Kidney tubule cell (primary cell): Measurements from ENCODE around the gene ACKR2.

Experiments used
- DNase-seq: peaks from one replicate; pipeline ENCODE4 v3.0.0-alpha.2; 2018; ENCODE audit warnings: low spot score

Gene ACKR2

GRCh38 chr3:42801784-42802183, 7.5 kb upstream of the ACKR2 start:
- DNase-seq = no peak

DNA sequence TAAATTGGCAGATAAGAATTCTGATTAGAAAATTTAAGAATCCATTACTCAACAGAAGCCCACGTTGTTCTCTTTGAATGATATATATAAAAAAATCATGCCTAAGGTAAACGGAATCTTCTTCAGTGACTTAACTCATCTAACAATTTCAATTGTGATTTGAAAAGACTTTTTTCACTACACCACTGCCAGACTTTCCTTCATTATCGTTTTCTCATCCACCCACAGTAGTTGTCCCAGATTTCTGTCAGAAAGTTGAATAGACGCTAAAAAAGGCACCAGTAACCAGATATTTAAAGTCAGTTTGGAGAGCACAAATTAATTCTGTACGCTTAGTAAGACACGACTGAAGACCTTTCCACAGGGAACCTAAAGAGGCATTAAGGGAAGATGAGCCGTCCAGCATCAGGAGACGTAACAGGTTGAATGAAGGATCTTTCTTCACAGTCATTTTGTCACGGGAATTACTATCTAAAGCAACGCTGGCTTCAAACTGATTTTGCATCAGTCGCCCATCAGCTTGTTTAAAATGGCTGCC, 6.3 kb upstream of the ACKR2 start:
- DNase-seq = no peak

DNA sequence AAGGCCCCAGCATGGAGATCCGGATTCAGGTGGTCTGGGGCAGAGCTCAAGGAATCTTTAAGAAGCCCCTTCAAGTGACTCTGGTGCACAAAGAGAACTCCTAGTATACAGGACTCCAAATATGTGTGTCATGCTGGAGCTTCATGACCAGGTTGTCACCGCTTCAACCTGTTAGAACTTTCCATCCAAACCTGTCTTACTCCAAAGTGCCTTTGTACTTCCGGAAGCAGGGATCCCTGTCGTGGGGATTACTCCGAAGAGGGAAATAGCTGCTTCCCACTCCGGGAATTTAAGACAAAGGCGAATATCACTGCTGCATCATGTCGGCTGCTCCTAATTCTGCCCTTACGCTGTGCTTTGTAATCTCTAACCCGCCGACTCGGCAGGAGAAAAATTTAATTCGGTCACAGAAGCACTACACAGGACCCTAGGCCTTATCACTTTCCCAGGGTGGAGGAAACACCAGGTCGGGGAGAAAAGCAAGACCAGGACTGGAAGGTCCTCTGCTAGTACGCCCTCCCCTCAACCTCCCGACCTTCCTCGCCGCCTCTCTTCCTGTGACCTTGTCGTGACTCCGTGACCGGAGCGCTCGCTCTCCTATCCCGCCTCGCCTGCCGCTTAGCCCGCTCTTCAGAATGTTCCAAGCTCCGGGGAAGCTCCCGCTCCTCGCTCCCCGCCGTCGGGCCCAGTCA, 5.7 kb upstream of the ACKR2 start:
- DNase-seq = peak; percentile 53

DNA sequence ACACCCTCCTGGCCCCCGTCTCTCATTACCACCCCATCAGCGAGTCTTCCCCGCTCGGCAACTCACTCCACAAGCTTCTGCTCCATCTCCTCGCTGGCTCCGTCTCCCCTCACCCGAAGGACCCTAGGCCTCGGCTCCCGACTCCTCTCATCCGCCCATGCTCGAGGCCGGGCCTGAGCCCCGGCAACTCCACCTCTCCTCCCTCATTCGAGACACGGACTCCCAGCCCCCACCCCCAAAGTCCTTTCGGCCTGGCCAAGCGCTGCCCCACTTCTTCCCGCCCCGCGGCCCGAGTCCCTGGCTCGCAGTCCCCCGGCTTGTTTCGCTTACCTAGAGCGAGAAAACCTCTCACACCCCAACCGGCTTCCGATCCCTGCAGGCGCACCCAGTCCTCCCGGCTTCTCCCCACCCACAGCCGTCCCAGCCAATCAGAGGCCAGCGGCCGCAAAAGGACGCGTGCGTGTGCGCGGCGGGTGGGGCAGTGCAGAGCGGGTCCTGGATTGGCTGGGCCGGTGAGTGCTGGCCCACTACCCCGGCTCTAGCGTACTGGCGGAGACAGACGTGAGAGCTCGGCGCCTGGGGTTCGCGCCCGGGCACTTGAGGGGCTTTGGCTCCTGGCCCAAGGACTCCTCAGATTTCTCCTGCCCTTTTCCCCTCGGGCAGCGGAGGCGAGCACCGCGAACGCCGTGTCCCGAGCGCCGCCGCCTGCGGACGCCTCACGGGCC, 5.0 kb upstream of the ACKR2 start, which contains the start of gene HIGD1A:
TSS of gene HIGD1A (minus strand) at position 385 of the 725 bp plus-strand sequence. CDS start 10,237 bp downstream, outside the sequence.
- DNase-seq = peak; percentile 97

DNA sequence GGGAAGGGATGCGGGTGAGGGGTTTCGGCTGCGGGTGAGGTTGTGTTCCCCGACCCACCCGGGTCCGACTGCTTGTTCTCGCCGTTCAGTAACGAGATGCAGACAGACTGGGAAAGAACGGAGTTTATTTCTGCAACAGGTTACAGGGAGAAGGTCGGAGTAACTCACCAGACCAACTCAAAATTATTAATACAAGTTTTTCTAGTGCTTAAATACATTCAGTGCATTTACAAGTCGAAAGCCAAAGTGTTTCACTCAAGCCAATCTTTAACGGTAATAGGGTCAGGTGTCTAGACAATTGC, 4.5 kb upstream of the ACKR2 start:
- DNase-seq = peak; percentile 26

DNA sequence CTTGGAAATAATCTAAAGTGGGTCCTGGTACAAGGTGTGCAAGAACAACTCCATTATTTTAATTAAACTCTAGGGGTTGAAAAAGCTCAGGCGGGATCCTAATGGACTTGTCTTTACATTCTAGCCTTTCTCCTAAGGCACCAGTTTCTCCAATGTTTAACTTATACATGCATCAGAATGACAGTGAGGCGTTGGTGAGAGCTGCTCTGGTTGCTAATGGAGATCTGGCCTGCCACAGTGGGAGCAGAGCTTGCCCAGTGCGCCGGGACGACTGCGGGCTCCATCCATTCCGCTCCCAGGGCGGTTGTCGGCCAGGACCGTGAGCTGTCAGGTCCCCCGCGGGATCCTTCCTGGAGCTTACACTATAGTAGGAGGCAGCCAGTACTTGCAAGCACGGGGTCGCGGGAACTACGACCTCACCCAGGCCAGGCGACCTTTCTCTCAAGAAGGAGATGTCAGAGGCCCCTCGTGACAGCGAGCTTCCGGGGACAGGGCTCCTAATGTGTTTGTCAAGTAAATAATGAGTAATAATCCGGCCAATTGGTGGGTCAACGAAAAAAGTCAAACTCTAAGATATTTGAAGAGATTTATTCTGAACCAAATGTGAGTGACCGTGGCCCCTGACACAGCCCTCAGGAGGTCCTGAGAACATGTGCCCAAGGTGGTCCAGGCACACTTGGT, 4.0 kb upstream of the ACKR2 start:
- peak; percentile 48 for DNase-seq

- DNase-seq = peak; percentile 72
Observed at GRCh38 chr3:42807929-42808328, 1.3 kb upstream of the ACKR2 start.

DNA sequence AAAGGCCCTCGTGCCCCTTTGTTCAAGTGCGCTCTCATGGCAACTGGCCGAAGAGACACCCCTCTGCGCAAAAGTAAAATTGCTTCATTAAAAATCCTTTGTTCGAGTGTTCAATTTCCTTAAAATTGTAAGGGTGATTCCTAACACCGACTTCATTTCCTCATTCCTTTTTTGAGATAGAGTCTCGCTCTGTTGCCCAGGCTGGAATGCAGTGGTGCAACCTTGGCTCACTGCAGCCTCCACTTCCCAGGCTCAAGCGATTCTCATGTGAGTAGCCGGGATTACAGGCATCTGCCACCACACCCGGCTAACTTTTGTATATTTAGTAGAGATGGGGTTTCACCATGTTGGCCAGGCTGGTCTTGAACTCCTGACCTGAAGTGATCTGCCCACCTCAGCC, 1.5 kb downstream of the ACKR2 start:
- DNase-seq = peak; percentile 90

GRCh38 chr3:42811118-42811883, 2.1 kb downstream of the ACKR2 start:
- DNase-seq = peak; percentile 71

DNA sequence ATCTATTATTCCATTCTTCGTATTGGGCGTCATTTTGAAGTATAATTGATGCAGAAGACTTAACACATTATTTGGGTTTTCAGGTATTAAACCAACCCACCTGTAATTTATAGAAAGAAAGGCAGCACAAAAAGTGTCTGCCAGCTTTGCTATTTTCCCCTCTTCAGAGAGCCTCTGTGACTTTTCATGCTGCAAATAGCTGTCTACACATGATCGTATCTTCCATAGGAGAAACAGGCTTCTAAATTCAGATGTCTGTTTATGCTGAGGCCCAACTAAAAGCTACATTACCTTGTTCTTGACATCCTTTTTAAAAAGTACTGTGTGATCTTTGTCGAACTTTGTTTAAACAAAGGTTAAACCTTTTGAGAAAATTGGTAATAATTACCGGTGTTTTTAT, 5.0 kb downstream of the ACKR2 start:
- no peak for DNase-seq

DNA sequence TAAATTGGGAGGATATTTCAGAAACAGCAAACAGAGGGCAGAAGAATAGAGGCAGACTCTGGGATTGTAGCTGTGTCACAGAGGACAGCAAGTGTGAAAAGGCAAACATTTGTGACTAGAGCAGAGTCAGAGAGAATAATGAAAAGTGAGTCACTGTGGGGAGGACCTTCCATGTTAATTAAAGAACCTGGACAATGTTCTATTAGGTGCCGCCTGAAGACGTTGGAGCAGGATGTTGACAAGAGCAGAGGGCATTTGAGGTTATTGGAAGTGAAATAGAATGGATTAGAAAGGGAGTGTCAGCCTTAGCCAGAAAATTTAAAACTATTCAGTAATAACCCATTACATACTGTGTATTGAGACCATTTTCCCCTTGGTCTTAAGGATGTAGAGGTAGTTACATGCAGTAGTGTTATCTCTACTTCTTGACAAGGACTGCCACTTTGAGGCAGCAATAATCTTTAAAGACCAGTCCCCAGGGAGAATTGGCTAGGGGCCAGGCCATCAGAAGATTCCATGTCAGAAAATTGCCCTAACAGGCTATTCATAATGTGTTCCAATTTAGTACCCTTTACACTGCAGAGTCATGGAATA, 5.8 kb downstream of the ACKR2 start:
- peak; percentile 67 for DNase-seq

- DNase-seq = peak; percentile 57
Observed at GRCh38 chr3:42815826-42816225, 6.6 kb downstream of the ACKR2 start.

GRCh38 chr3:42819351-42819965, 10.2 kb downstream of the ACKR2 start:
- peak; percentile 48 for DNase-seq

GRCh38 chr3:42820746-42821051, 11.5 kb downstream of the ACKR2 start:
- DNase-seq = no peak

- DNase-seq = peak; percentile 56
Observed at GRCh38 chr3:42822828-42823227, 13.6 kb downstream of the ACKR2 start.

GRCh38 chr3:42823351-42823750, 14.1 kb downstream of the ACKR2 start:
- peak; percentile 24 for DNase-seq

- no peak for DNase-seq
Observed at GRCh38 chr3:42826141-42826540, 16.9 kb downstream of the ACKR2 start.

- peak; percentile 33 for DNase-seq
Observed at GRCh38 chr3:42827023-42827422, 17.8 kb downstream of the ACKR2 start.

- no peak for DNase-seq
Observed at GRCh38 chr3:42827654-42828053, 18.4 kb downstream of the ACKR2 start.

- peak; percentile 89 for DNase-seq
Observed at GRCh38 chr3:42829083-42829627, 19.9 kb downstream of the ACKR2 start.
